Caco-2 (cell line): Measurements from ENCODE around the gene AGK. TPM values are rescaled to one million over a fixed set of nuclear protein-coding genes. Genes with fewer than 3 reads are reported as not detected.

Source experiments
- BruUV-seq: library from RNA; stranded (reverse); fragments of 400-500 nt; replicated peaks from 2 replicates; lab custom pipeline; 2021; lab: Mats Ljungman, UMichigan
- CTCF ChIA-PET: fragments of 300-600 bp; sonication (Branson Sonifier 250); formaldehyde crosslinking; loops from one replicate; lab custom pipeline; 2022; ENCODE audit warnings: antibody characterized with exemption; lab: Charles Lee
- POLR2A ChIA-PET: fragments of 300-600 bp; sonication (Branson Sonifier 250); formaldehyde crosslinking; loops from one replicate; lab custom pipeline; 2022; ENCODE audit warnings: antibody characterized with exemption; lab: Charles Lee
- DNase-seq, 2 experiments: peaks; one replicate each; pipeline versions ENCODE4 v3.0.0 to v3.0.0-alpha.2; 2020 to 2022
- H3K27me3 ChIP-seq: replicated peaks from 2 replicates; pipeline ENCODE4 v1.6.0; 2011; ENCODE audit warnings: low read length; ENCODE audit not compliant: control insufficient read depth, insufficient read depth
- H3K36me3 ChIP-seq: 2 replicates; pipeline ENCODE4 v1.5.1; 2011; ENCODE audit warnings: low read length; ENCODE audit not compliant: control insufficient read depth, insufficient read depth
- H3K4me1 ChIP-seq: fragments of 250-450 bp; sonication (Bioruptor Pico); 2 replicates; pipeline ENCODE4 v1.5.1; 2020; ENCODE audit warnings: mild to moderate bottlenecking
- H3K4me3 ChIP-seq: 2 replicates; pipeline ENCODE4 v1.5.1; 2011; ENCODE audit warnings: low read depth, mild to moderate bottlenecking, control low read depth, low read length
- H3K9me3 ChIP-seq: fragments of 250-450 bp; sonication (Bioruptor Pico); 2 replicates; pipeline ENCODE4 v1.5.1; 2020; ENCODE audit warnings: mild to moderate bottlenecking, moderate library complexity
- H3K27ac Mint-ChIP-seq: one replicate; pipeline ENCODE4 v1.8.0; 2022; ENCODE audit warnings: mixed read lengths; ENCODE audit not compliant: unreplicated experiment
- H3K27me3 Mint-ChIP-seq: one replicate; pipeline ENCODE4 v1.8.0; 2022; ENCODE audit warnings: mixed read lengths; ENCODE audit not compliant: insufficient read depth, unreplicated experiment
- H3K36me3 Mint-ChIP-seq: one replicate; pipeline ENCODE4 v1.8.0; 2022; ENCODE audit warnings: mild to moderate bottlenecking, mixed read lengths; ENCODE audit not compliant: insufficient read depth, unreplicated experiment
- H3K4me1 Mint-ChIP-seq: one replicate; pipeline ENCODE4 v1.8.0; 2022; ENCODE audit warnings: low read depth, mixed read lengths; ENCODE audit not compliant: unreplicated experiment
- H3K4me3 Mint-ChIP-seq: one replicate; pipeline ENCODE4 v1.8.0; 2022; ENCODE audit warnings: mild to moderate bottlenecking, moderate library complexity, mixed read lengths; ENCODE audit not compliant: unreplicated experiment
- H3K9me3 Mint-ChIP-seq: one replicate; pipeline ENCODE4 v1.8.0; 2022; ENCODE audit warnings: mixed read lengths; ENCODE audit not compliant: unreplicated experiment
- CTCF ChIP-seq, 2 experiments: fragments of 200-600 bp in 1 of 2; IDR thresholded peaks; 1 replicate in 1 of 2; 2 replicates in 1 of 2; pipeline versions ENCODE4 v1.5.1 to v1.8.0; 2011 to 2022; ENCODE audit warnings: antibody characterized with exemption in 1 of 2, control low read depth in 1 of 2, inconsistent platforms in 1 of 2, low read depth in 1 of 2, low read length in 1 of 2, mild to moderate bottlenecking in 1 of 2, moderate library complexity in 1 of 2; ENCODE audit not compliant: insufficient read depth in 1 of 2, severe bottlenecking in 1 of 2, unreplicated experiment in 1 of 2
- intact Hi-C: fragments of 100-400 bp; cut with micrococcal nuclease; formaldehyde crosslinking; loops from one replicate; pipeline ENCODE4 v1.10.0; 2022; ENCODE audit not compliant: unreplicated experiment
- total RNA-seq: library from RNA; stranded (reverse); gene quantifications from 2 replicates; pipeline ENCODE4 v1.2.3, GENCODE V29; 2022

The AGK gene
- total RNA-seq, 1 experiment from 2014 or later, result 32.3 TPM

DNA sequence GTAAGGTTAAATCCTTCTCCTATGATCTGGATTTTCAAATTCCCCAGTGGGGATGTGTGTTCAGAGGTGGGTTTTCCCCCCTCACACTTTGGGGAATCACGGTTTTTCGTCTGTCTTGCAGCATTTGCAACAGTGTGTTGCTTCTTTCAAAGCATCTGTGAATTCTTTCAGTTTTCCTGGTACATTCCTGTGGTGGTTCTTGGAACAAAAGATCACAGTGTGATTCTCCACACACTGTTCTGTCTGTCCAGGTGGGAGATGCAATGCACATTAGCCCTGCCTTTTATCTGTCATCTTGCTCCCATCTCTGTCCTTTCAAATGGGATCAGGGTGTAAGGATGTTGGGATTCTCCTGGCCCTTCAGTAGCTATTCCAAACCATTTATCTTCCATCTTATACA, 11.8 kb downstream of the AGK start:
- no peaks in the 10 kb centered on the region for H3K36me3 ChIP-seq
- Mint-ChIP-seq H3K4me3 (no peak overlapping the region), H3K27ac (no peak overlapping the region), H3K36me3 (peaks cover 13% of the 10 kb centered on the region), H3K4me1 (no peaks in the 10 kb centered on the region), H3K9me3 (no peaks in the 10 kb centered on the region), H3K27me3 (no peaks in the 10 kb centered on the region)
- no peak for DNase-seq
- CTCF ChIA-PET, result no interaction called here
- H3K4me1 ChIP-seq, result no peaks in the 10 kb centered on the region
- no peak for TF ChIP-seq CTCF (IDR thresholded peaks at IDR 0.05; ENCODE audit: insufficient read depth in 1 of 2, low read depth in 1 of 2, low read length in 1 of 2, severe bottlenecking in 1 of 2, unreplicated experiment in 1 of 2)
- H3K4me3 ChIP-seq, result no peak overlapping the region
- no peaks in the 10 kb centered on the region for H3K27me3 ChIP-seq
- intact Hi-C loops, result no loop called here
- POLR2A ChIA-PET, result no interaction called here
- BruUV-seq, result no TSS peak
- no peaks in the 10 kb centered on the region; the same call in 1 of the 2 replicates for H3K9me3 ChIP-seq

DNA sequence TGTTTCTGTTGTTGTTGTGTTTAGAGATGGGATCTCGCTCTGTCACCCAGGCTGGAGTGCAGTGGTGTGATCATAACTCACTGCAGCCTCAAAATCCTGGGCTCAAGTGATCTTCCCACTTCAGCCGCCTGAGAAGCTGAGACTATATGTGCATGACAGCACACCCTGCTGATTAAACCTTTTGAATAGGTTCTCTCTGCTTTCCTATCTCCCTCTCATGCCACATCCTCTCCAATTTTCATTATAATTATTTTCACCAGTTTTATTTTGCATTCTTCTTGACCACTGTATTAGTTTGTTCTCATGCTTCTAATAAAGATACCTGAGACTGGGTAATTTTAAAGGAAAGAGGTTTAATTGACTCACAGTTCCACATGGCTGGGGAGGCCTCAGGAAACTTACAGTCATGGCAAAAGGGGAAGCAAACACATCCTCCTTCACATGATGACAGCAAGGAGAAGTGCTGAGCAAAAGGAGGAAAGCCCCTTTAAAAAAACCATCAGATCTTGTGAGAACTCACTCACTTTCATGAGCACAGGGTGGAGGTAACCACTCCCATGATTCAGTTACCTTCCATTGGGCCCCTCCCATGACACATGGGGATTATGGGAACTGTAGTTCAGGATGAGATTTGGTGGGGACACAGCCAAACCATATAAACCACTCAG, 12.9 kb downstream of the AGK start:
- no TSS peak for BruUV-seq
- TF ChIP-seq CTCF (IDR thresholded peaks at IDR 0.05; ENCODE audit: insufficient read depth in 1 of 2, low read depth in 1 of 2, low read length in 1 of 2, severe bottlenecking in 1 of 2, unreplicated experiment in 1 of 2), result no peak
- Histone ChIP-seq H3K4me1 (no peaks in the 10 kb centered on the region), H3K9me3 (no peaks in the 10 kb centered on the region; the same call in 1 of the 2 replicates), H3K27me3 (no peaks in the 10 kb centered on the region), H3K4me3 (no peak overlapping the region), H3K36me3 (no peaks in the 10 kb centered on the region)
- ChIA-PET POLR2A (no interaction called here), CTCF (no interaction called here)
- no peaks in the 10 kb centered on the region for H3K9me3 Mint-ChIP-seq
- intact Hi-C loops, result no loop called here
- no peaks in the 10 kb centered on the region for H3K4me1 Mint-ChIP-seq
- H3K4me3 Mint-ChIP-seq, result no peak overlapping the region
- H3K27ac Mint-ChIP-seq, result no peak overlapping the region
- peaks cover 13% of the 10 kb centered on the region for H3K36me3 Mint-ChIP-seq
- no peaks in the 10 kb centered on the region for H3K27me3 Mint-ChIP-seq
- no peak for DNase-seq

- CTCF ChIA-PET, result no interaction called here
- Histone ChIP-seq H3K36me3 (no peaks in the 10 kb centered on the region), H3K4me3 (no peak overlapping the region), H3K4me1 (no peaks in the 10 kb centered on the region), H3K9me3 (no peaks in the 10 kb centered on the region), H3K27me3 (no peaks in the 10 kb centered on the region)
- no peak for DNase-seq
- intact Hi-C loops, result no loop called here
- Mint-ChIP-seq H3K4me3 (no peak overlapping the region), H3K27me3 (no peaks in the 10 kb centered on the region), H3K9me3 (no peaks in the 10 kb centered on the region), H3K36me3 (peaks cover 7% of the 10 kb centered on the region), H3K4me1 (no peaks in the 10 kb centered on the region), H3K27ac (no peak overlapping the region)
- BruUV-seq, result no TSS peak
- POLR2A ChIA-PET, result no interaction called here
- TF ChIP-seq CTCF (IDR thresholded peaks at IDR 0.05; ENCODE audit: insufficient read depth in 1 of 2, low read depth in 1 of 2, low read length in 1 of 2, severe bottlenecking in 1 of 2, unreplicated experiment in 1 of 2), result no peak
These were observed 16.2 kb downstream of the AGK start for GRCh38 chr7:141567432-141567831.
